ENCODE results near the gene TOMM6. TPM values are rescaled to one million over a fixed set of nuclear protein-coding genes. Genes with fewer than 3 reads are reported as not detected.

Gene TOMM6
- 33.1 and 36.9 TPM in 2 replicates for total RNA-seq

DNA sequence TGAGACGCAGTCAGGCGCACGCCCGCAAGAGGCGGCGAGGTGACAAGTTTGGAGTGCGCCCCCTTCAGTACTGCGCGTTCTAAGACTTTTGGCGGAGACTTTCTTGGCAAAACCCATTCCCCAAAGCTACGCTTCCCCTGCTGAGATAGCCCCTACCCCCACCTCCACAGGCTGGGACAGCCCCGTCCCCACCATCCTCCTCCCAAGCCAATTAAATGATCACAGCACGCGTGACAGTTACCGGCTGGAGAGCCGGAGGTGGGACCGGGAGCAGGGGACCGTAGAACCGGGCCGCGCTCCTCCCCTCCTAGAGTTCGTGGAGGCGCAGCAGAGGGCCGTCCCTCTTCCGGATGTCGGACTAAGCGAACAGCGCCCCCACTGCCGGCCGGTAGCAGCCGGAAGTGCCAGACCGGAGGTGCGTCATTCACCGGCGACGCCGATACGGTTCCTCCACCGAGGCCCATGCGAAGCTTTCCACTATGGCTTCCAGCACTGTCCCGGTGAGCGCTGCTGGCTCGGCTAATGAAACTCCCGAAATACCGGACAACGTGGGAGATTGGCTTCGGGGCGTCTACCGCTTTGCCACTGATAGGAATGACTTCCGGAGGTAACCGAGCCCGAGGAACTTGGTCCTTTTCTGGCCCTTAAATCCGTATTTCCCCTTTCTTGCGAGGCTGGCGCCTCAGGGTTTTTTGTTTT, at the start of gene TOMM6:
Gene TOMM6, plus strand, starts transcription at position 476 of the 699 bp plus-strand sequence. Its CDS starts 4 bp downstream, at position 480.

DNA sequence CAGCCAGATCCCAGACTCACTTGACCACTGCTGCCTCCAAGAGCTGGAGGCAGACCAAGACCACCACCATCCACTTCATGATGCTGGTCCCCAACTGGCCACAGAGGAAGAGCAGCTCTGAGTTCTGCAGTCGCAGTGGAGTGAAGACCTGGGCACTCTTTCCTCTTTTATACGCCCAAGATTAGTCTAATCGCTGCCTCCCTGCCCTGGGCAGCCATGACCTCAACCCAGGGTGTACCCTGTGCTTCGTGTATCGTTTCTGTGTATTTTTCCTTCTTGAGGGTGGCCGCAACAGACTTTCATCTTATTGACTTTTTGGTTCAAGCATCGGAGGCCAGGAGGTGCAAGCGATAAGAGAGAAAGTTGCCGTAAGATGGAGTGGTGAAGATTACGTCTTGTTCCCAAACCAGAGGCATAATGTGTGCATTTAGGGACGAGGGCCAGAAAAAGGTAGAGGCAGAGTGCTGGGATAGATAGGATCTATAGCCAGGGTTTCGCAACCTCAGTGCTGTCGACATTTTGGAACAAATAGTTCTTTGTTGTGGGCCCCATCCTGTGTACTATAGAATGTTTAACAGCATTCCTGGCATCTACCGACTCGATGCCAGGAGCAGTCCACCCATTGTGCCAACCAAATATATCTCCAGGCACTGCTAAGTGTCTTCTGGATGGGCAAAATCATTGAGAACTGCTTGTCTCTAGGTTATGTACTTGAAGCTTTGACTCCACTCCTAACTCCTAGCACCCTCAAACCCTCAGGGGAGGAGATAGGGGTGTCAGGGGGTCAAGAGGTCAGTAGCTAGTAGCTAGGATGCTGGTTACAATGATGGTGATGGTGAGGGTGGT, 40.0 kb upstream of the TOMM6 start, which contains the start of gene PGC:
Gene PGC, minus strand, starts transcription at position 142 of the 846 bp plus-strand sequence. Its CDS starts 63 bp downstream, at position 79.

DNA sequence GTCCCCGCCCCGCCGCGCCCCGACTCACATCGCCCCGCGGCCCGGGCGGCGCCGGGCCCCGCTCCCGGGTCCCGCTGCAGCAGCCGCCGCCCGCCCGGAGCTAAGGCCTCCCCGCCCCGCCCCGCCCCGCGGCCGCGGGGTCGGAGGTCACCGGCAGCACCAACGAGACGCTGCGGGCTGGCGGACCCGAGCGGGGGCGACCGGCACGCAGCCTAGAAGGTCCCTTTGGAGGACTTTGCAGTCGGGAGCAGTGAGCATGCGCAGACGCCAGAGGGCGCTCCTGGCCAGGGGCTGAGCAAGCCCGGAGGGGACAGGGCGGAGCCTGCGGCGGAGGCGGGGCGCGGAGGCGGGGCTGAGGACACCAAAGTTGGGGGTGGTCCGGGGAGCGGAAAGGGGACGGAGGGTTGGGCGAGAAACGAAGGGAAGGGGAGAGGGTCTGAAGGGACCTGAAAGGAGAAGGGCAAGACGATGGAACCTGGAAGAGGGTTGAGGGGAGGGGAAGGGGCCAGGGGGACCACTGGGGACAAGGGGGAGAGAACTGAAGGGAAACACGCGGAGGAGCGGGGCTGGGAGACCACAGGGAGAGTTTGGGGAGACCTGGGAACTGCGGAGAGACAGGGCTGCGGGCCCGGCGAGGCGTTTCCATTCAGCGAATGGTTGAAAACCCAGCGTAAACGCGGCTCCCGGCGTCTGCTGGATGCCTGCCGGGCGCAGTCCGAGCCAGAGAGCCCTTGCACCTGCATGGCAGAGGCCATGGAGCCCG, 7.5 kb upstream of the TOMM6 start, which contains the start of gene FRS3:
Gene FRS3, minus strand, starts transcription at position 113 of the 763 bp plus-strand sequence. CDS start 2,913 bp downstream, outside the sequence.

DNA sequence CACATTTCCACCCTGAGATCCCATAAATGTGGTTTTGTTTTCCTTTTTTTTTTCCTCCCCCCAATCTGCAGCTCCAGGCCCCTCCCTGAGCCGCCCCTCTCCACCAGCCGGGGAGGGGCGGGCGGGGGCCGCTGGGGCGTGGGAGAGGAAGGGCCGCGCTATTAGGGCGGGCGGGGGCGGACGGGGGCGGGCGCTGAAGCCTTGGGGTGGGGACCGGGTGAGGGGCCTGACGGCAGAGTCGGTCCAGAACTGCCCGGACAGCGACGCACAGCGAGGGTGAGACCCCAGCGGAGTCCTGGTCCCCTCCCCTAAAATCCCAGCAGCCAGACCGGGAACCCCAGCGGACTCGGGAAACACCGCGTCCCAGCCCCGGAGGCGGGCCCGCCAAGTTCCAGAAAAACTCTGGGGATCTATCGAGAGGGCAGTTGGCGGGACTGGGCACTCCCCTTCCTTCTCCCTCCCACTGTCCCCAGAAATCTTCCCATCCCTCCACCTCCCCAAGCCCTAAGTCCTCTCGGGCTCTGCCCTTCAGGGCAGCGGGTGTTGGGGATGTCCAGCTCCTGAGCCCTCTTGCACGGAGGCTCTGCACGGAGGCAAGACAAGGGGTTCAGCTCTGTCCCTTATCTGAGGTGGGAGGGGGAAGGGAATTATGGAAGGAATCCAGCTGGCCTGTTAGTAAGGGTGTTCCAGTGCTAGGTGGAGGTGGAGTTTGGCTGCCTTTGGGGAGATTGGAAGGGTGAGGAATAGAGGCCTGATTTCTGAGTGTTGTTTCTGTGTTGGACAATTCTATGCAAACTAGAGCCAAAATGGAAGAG, 6.7 kb upstream of the TOMM6 start, which contains the start of gene PRICKLE4:
Gene PRICKLE4, plus strand, starts transcription at position 232 of the 815 bp plus-strand sequence. CDS start 2,692 bp downstream, outside the sequence.

Other genes with a start within 250 kb of the TOMM6 start
- 3.5 and 6.5 TPM in 2 replicates for gene FOXP4, start 241.3 kb upstream of the TOMM6 start, total RNA-seq
- gene MDFI, start 149.2 kb upstream of the TOMM6 start, total RNA-seq: 0.26 and 0.33 TPM in 2 replicates
- gene TFEB, start 52.1 kb upstream of the TOMM6 start, total RNA-seq: 3.5 and 6.5 TPM in 2 replicates
- gene PGC, start 40.3 kb upstream of the TOMM6 start, total RNA-seq: not detected in 2 replicates
- gene FRS3, start 7.8 kb upstream of the TOMM6 start, total RNA-seq: 1.8 and 2.8 TPM in 2 replicates
- gene PRICKLE4, start 6.9 kb upstream of the TOMM6 start, total RNA-seq: 0.36 TPM in 1 of 2 replicates, not detected in the other
- 2.8 and 3.5 TPM in 2 replicates for gene USP49, start 107.7 kb downstream of the TOMM6 start, total RNA-seq
- 19.9 and 21.9 TPM in 2 replicates for gene MED20, start 133.4 kb downstream of the TOMM6 start, total RNA-seq
- 11.5 and 18.2 TPM in 2 replicates for gene BYSL, start 133.8 kb downstream of the TOMM6 start, total RNA-seq
- gene CCND3, start 154.1 kb downstream of the TOMM6 start, total RNA-seq: 14.8 and 16.6 TPM in 2 replicates

All from smooth muscle cell of the pulmonary artery (primary cell).